OCI-LY1 (cell line): ENCODE data around the gene CTPS1.

Source experiments
- EZH2 ChIP-seq: fragments of 200-600 bp; sonication (generic), shearing (Covaris generic); IDR thresholded peaks from 2 replicates; pipeline ENCODE4 v1.8.0; 2017; ENCODE audit warnings: borderline replicate concordance, mixed run types, mild to moderate bottlenecking, antibody characterized with exemption, low read length, moderate library complexity, mixed read lengths
- TF ChIP-seq, protein P1 (sequence below): fragments of 200-600 bp; sonication (generic), shearing (Covaris generic); IDR thresholded peaks from 2 replicates; pipeline ENCODE4 v1.5.1; 2017; ENCODE audit warnings: mild to moderate bottlenecking, antibody characterized with exemption, low read length, moderate library complexity, mixed read lengths

- TF ChIP-seq, protein P1, sequence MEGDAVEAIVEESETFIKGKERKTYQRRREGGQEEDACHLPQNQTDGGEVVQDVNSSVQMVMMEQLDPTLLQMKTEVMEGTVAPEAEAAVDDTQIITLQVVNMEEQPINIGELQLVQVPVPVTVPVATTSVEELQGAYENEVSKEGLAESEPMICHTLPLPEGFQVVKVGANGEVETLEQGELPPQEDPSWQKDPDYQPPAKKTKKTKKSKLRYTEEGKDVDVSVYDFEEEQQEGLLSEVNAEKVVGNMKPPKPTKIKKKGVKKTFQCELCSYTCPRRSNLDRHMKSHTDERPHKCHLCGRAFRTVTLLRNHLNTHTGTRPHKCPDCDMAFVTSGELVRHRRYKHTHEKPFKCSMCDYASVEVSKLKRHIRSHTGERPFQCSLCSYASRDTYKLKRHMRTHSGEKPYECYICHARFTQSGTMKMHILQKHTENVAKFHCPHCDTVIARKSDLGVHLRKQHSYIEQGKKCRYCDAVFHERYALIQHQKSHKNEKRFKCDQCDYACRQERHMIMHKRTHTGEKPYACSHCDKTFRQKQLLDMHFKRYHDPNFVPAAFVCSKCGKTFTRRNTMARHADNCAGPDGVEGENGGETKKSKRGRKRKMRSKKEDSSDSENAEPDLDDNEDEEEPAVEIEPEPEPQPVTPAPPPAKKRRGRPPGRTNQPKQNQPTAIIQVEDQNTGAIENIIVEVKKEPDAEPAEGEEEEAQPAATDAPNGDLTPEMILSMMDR: no peak
- TF ChIP-seq EZH2: no peak
Observed at GRCh38 chr1:41003127-41003639, 23.7 kb downstream of the CTPS1 start.
